HepG2 (cell line): ENCODE measurements around the gene RBM23. TPM values are rescaled to one million over a fixed set of nuclear protein-coding genes. Genes with fewer than 3 reads are reported as not detected.
A peak's percentile ranks its signal among the peaks of the same experiment; 100 is the strongest.

Experiments
- ATAC-seq: fragments of 200-7000 bp; cut with Tn5 transposase; 3 replicates; pipeline ENCODE4 v1.9.1; 2020; ENCODE audit warnings: mild to moderate bottlenecking, moderate library complexity
- BruUV-seq: library from RNA; stranded (reverse); fragments of 400-500 nt; replicated peaks from 2 replicates; lab custom pipeline; 2021; lab: Mats Ljungman, UMichigan
- CTCF ChIA-PET: fragments of 300-600 bp; formaldehyde crosslinking; extraction: SDS; loops from one replicate; lab custom pipeline; 2021; ENCODE audit warnings: low total read pairs, inconsistent platforms, low intra/inter-chr PET ratio; lab: Yijun Ruan, JAX
- POLR2A ChIA-PET: fragments of 350-600 bp; sonication (Branson Sonifier 250); formaldehyde crosslinking; loops from one replicate; lab custom pipeline; 2020; ENCODE audit warnings: antibody characterized with exemption, inconsistent platforms; lab: Yijun Ruan, JAX
- DNase-seq: peaks from one replicate; pipeline ENCODE4 v3.0.0-alpha.2; 2015; ENCODE audit warnings: low spot score
- FAIRE-seq: peaks from 3 replicates; lab custom pipeline; 2011; peaks lifted over from hg19 to GRCh38; lab: Jason Lieb, UNC
- H2AFZ ChIP-seq: one replicate; pipeline ENCODE4 v1.6.1; 2011; ENCODE audit warnings: low read length, inconsistent platforms
- H3K27ac ChIP-seq: fragments of 300-600 bp; 3 replicates; pipeline ENCODE4 v1.8.0; 2011; ENCODE audit warnings: mixed run types, mild to moderate bottlenecking, mixed read lengths, low read length, inconsistent platforms; ENCODE audit not compliant: insufficient read depth; ENCODE audit errors: extremely low read length
- H3K27me3 ChIP-seq, 2 experiments: fragments of 200-600 bp in 1 of 2; 2 replicates in 1 of 2; 3 replicates in 1 of 2; pipeline versions ENCODE4 v1.6.0 to v1.8.0; 2011; ENCODE audit warnings: low read length in 2 of 2, mild to moderate bottlenecking in 2 of 2, moderate library complexity in 2 of 2, inconsistent platforms in 1 of 2; ENCODE audit not compliant: insufficient read depth in 2 of 2, control insufficient read depth in 1 of 2
- H3K36me3 ChIP-seq, 2 experiments: fragments of 200-600 bp in 1 of 2; replicated peaks in 1 of 2; 2 replicates in 1 of 2; 3 replicates in 1 of 2; pipeline versions ENCODE4 v1.5.1 to v1.8.0; 2011; ENCODE audit warnings: low read length in 2 of 2, inconsistent platforms in 1 of 2; ENCODE audit not compliant: insufficient read depth in 2 of 2, control insufficient read depth in 1 of 2
- H3K4me1 ChIP-seq: 2 replicates; pipeline ENCODE4 v1.5.1; 2012; ENCODE audit warnings: low read length, inconsistent platforms; ENCODE audit not compliant: insufficient read depth
- H3K4me2 ChIP-seq: 2 replicates; pipeline ENCODE4 v1.6.0; 2011; ENCODE audit warnings: low read depth, low read length, inconsistent platforms
- H3K4me3 ChIP-seq, 3 experiments: fragments of 200-600 bp in 1 of 3; sonication (generic), shearing (Covaris generic) in 1 of 3; replicated peaks in 1 of 3; 2 replicates each; pipeline ENCODE4 v1.5.1; 2011 to 2016; ENCODE audit warnings: low read length in 3 of 3, inconsistent platforms in 2 of 3, low read depth in 2 of 3, mild to moderate bottlenecking in 2 of 3, control low read depth in 1 of 3, mixed read lengths in 1 of 3; ENCODE audit not compliant: insufficient read depth in 1 of 3
- H3K79me2 ChIP-seq: one replicate; pipeline ENCODE4 v1.6.1; 2011; ENCODE audit warnings: low read length, inconsistent platforms; ENCODE audit not compliant: insufficient read depth
- H3K9ac ChIP-seq: 2 replicates; pipeline ENCODE4 v1.6.0; 2011; ENCODE audit warnings: mild to moderate bottlenecking, low read depth, low read length, inconsistent platforms; ENCODE audit not compliant: insufficient read depth
- H3K9me3 ChIP-seq: 2 replicates; pipeline ENCODE4 v1.5.1; 2012; ENCODE audit warnings: mild to moderate bottlenecking, low read length
- H4K20me1 ChIP-seq: 2 replicates; pipeline ENCODE4 v1.6.0; 2011; ENCODE audit warnings: inconsistent platforms, mild to moderate bottlenecking, low read length, moderate library complexity; ENCODE audit not compliant: insufficient read depth
- BCL3 ChIP-seq: sonication (generic); formaldehyde crosslinking; IDR thresholded peaks from 2 replicates; pipeline ENCODE4 v1.5.1; 2020; ENCODE audit warnings: mild to moderate bottlenecking, missing genetic modification reagents, moderate library complexity
- HNRNPUL1 ChIP-seq: fragments of 200-400 bp; formaldehyde crosslinking; IDR thresholded peaks from 2 replicates; pipeline ENCODE4 v1.6.1; 2017; ENCODE audit warnings: low read depth, mild to moderate bottlenecking, low read length, moderate library complexity
- MTA1 ChIP-seq: sonication (generic); formaldehyde crosslinking; IDR thresholded peaks from 2 replicates; pipeline ENCODE4 v1.4.0; 2020; ENCODE audit warnings: missing genetic modification reagents, mild to moderate bottlenecking, borderline replicate concordance
- PAXIP1 ChIP-seq: sonication (generic); formaldehyde crosslinking; conservative IDR thresholded peaks from 2 replicates; pipeline ENCODE4 v1.4.0; 2020; ENCODE audit warnings: mild to moderate bottlenecking, missing genetic modification reagents, moderate library complexity
- XRCC5 ChIP-seq: fragments of 200-400 bp; formaldehyde crosslinking; optimal IDR thresholded peaks from 2 replicates; pipeline ENCODE3; 2017; ENCODE audit warnings: mild to moderate bottlenecking, low read length
- ZIK1 ChIP-seq: sonication (generic); formaldehyde crosslinking; IDR thresholded peaks from 2 replicates; pipeline ENCODE4 v1.5.0; 2020; ENCODE audit warnings: mild to moderate bottlenecking, low read depth, missing genetic modification reagents, borderline replicate concordance
- ZMYM3 ChIP-seq: sonication (generic); formaldehyde crosslinking; IDR thresholded peaks from 2 replicates; pipeline ENCODE4 v1.5.1; 2020; ENCODE audit warnings: mild to moderate bottlenecking, missing genetic modification reagents
- ZNF484 ChIP-seq: sonication (generic); formaldehyde crosslinking; IDR thresholded peaks from 2 replicates; pipeline ENCODE4 v1.5.1; 2020; ENCODE audit warnings: mild to moderate bottlenecking, low read depth, missing genetic modification reagents, borderline replicate concordance
- ZNF598 ChIP-seq: sonication (generic); formaldehyde crosslinking; IDR thresholded peaks from 2 replicates; pipeline ENCODE4 v1.5.1; 2020; ENCODE audit warnings: mild to moderate bottlenecking, missing genetic modification reagents, borderline replicate concordance
- WGBS: methylation state at CpG from one replicate; pipeline ENCODE4 v1.1.6; 2017; ENCODE audit warnings: low lambda C conversion rate; 5-methylcytosine and 5-hydroxymethylcytosine counted together
- in situ Hi-C: cut with HindIII; loops from 2 replicates; pipeline ENCODE4 v1.10.0; 2017; ENCODE audit warnings: low pct_unique_long_range_greater_than_20kb; ENCODE audit not compliant: extremely low pct_ligation_motif_present
- intact Hi-C: fragments of 100-400 bp; cut with micrococcal nuclease; formaldehyde crosslinking; loops from one replicate; pipeline ENCODE4 v1.10.0; 2022; ENCODE audit not compliant: unreplicated experiment
- polyA plus RNA-seq, 8 experiments: library from polyadenylated mRNA; depleted of rRNA in 3 of 8; stranded (reverse) in 7 of 8; unstranded in 1 of 8; fragments of >200 nt; fragmentation: Illumina TruSeq in 4 of 8; extraction: Trizol in 4 of 8; gene quantifications; 2 replicates each; pipeline versions ENCODE4 v1.2.1 to v1.2.3, GENCODE V29; 2011 to 2016; ENCODE audit warnings: low read depth in 4 of 8, missing spikeins in 1 of 8, mixed read lengths in 1 of 8; ENCODE audit not compliant: insufficient read depth in 1 of 8
- total RNA-seq, 5 experiments: library from RNA; depleted of rRNA; stranded (reverse); fragments of >200 nt; fragmentation: Illumina TruSeq; extraction: Trizol; gene quantifications; 2 replicates each; pipeline ENCODE4 v1.2.3, GENCODE V29; 2016; ENCODE audit warnings: low read depth in 1 of 5
- TF ChIP-seq, protein P1 (sequence below): sonication (generic); formaldehyde crosslinking; IDR thresholded peaks from 2 replicates; pipeline ENCODE4 v1.4.0; 2020; ENCODE audit warnings: missing genetic modification reagents
- TF ChIP-seq, protein P2 (sequence below): sonication (generic); formaldehyde crosslinking; IDR thresholded peaks from 2 replicates; pipeline ENCODE4 v1.4.0; 2020; ENCODE audit warnings: mild to moderate bottlenecking, missing genetic modification reagents

Gene RBM23
- total and polyA plus RNA-seq, 2 of the 13 experiments (the other 11 are each of a cell fraction or from before 2014, with no cell fraction given), result 1.5 to 2.1 TPM

DNA sequence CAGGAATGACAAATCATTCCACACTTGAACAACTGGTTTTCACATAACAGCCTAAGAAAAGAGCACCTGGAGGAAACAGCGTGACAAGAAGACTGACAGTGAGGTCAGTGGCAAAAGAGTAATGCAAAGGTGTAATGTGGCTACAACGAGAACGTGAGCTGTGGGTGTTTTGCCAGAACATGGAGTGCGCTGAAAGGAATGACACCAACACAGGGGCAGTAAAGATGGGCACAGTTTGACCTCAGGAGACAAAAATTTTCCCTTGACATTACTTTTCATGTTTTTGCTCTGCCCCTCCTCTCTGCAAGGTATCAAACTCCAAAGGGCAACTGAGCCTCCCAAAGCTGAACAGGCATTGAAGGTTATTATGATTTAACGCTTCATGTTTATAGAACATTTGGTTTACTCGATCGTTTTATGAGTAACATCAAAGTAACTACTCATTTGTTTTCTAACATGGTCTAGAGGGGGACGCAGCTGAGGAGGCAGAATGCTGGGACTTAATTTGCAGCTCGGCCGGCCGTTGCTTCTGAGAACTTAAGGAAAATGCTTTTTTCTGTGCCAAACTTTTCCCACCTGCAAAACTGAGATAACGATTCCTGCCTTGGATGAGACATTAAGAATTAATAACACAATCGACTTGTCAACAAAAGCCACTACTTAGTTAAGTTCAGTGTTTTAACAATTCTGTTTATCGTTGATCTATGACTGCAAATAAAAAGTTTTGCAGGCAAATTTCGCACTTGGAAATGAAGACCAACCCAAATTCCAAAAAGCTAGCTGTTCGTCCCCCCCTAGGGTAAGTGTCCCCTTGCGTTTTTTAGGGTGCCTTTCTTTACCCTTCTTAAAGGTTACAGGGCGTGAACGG lies 37.0 kb upstream of the RBM23 start:
- H3K9ac ChIP-seq, result peak overlapping the region; percentile 80
- peak overlapping the region; percentile 52 for H2AFZ ChIP-seq
- DNase-seq, result peak; percentile 48
- 7% methylated on average over 19 of the region's 19 CpGs for WGBS
- peak overlapping the region; percentile 78 for H3K27ac ChIP-seq
- H3K27me3 ChIP-seq, result no peaks in the 10 kb centered on the region; a peak in 1 of 5 replicates
- ChIA-PET CTCF (interaction anchor here (1.7 kb wide), 1 partner anchor 26 kb away, joined by 7 read pairs; the partner anchor contains the start of gene PRMT5), POLR2A (interaction anchor here (0.7 to 26.8 kb wide), 34 partner anchors 9 to 1159 kb away, joined by 3 to 1670 read pairs (median 6); partner anchors contain the start of genes ACIN1, AJUBA, C14orf119 and CDH24)
- H3K4me2 ChIP-seq, result peak overlapping the region; percentile 92
- BruUV-seq, result no TSS peak
- H3K4me3 ChIP-seq, result peak overlapping the region; percentile 73 to 78 (median 77)
- in situ Hi-C loops, result no loop called here
- intact Hi-C loops, result loop anchor here (1.0 to 2.0 kb wide), 2 partner anchors 15 to 26 kb away; no protein-coding TSS in a partner anchor
- FAIRE-seq, result peak; percentile 34
- peaks cover 47% of the 10 kb centered on the region for H3K4me1 ChIP-seq
- H3K9me3 ChIP-seq, result no peaks in the 10 kb centered on the region
- no peaks in the 10 kb centered on the region for H4K20me1 ChIP-seq
- ATAC-seq, result peak; percentile 27
- peaks cover 1 to 14% of the 10 kb centered on the region in 2 experiments; a peak in 2 of 5 replicates for H3K36me3 ChIP-seq
- H3K79me2 ChIP-seq, result no peaks in the 10 kb centered on the region
- TF ChIP-seq BCL3 (CRISPR knock-in tag) (0 out of 2 replicates have a peak, but pooled peaks have one; percentile 27), HNRNPUL1 (no peak), ZIK1 (CRISPR knock-in tag) (peak; percentile 36; the same call in 1 of the 2 replicates), ZMYM3 (CRISPR knock-in tag) (peak; percentile 10; the same call in 1 of the 2 replicates), PAXIP1 (CRISPR knock-in tag) (peak; percentile 40), ZNF598 (CRISPR knock-in tag) (no peak), ZNF484 (no peak), MTA1 (CRISPR knock-in tag) (no peak), XRCC5 (peak; percentile 12)
- TF ChIP-seq, protein P1, sequence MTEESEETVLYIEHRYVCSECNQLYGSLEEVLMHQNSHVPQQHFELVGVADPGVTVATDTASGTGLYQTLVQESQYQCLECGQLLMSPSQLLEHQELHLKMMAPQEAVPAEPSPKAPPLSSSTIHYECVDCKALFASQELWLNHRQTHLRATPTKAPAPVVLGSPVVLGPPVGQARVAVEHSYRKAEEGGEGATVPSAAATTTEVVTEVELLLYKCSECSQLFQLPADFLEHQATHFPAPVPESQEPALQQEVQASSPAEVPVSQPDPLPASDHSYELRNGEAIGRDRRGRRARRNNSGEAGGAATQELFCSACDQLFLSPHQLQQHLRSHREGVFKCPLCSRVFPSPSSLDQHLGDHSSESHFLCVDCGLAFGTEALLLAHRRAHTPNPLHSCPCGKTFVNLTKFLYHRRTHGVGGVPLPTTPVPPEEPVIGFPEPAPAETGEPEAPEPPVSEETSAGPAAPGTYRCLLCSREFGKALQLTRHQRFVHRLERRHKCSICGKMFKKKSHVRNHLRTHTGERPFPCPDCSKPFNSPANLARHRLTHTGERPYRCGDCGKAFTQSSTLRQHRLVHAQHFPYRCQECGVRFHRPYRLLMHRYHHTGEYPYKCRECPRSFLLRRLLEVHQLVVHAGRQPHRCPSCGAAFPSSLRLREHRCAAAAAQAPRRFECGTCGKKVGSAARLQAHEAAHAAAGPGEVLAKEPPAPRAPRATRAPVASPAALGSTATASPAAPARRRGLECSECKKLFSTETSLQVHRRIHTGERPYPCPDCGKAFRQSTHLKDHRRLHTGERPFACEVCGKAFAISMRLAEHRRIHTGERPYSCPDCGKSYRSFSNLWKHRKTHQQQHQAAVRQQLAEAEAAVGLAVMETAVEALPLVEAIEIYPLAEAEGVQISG (CRISPR knock-in tag), result peak; percentile 20; the same call in 1 of the 2 replicates
- TF ChIP-seq, protein P2, sequence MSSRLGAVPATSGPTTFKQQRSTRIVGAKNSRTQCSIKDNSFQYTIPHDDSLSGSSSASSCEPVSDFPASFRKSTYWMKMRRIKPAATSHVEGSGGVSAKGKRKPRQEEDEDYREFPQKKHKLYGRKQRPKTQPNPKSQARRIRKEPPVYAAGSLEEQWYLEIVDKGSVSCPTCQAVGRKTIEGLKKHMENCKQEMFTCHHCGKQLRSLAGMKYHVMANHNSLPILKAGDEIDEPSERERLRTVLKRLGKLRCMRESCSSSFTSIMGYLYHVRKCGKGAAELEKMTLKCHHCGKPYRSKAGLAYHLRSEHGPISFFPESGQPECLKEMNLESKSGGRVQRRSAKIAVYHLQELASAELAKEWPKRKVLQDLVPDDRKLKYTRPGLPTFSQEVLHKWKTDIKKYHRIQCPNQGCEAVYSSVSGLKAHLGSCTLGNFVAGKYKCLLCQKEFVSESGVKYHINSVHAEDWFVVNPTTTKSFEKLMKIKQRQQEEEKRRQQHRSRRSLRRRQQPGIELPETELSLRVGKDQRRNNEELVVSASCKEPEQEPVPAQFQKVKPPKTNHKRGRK (CRISPR knock-in tag), result no peak
